LNCaP clone FGC (cell line): ENCODE results near the gene PDGFB.

Source experiments
- DNase-seq: peaks from one replicate; pipeline ENCODE4 v3.0.0-alpha.2; 2011; ENCODE audit warnings: low read depth
- H3K4me3 ChIP-seq: 2 replicates; pipeline ENCODE4 v1.5.1; 2011; ENCODE audit warnings: mild to moderate bottlenecking, low read depth, low read length, control low read depth
- TF ChIP-seq, protein P1 (sequence below): IDR thresholded peaks from 2 replicates; pipeline ENCODE4 v1.5.1; 2012; ENCODE audit warnings: mild to moderate bottlenecking; ENCODE audit not compliant: control insufficient read depth, insufficient read depth; ENCODE audit errors: extremely low read depth

PDGFB gene

DNA sequence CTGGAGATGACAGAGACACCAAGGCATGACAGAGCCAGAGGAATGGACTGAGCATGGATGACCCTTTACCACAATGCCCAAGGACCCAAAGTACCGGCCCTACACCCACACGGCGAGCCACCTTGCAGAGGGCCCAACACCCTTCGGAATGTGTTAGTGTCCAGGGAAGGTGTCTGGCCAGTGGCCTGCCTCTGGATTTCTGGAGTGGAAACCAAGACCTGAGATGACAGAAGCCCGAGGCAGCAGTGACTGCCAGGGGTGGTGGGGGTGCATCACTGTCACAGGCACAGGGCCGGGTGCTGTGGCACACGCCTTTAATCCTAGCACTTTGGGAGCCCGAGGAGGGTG lies 28.7 kb downstream of the PDGFB start:
- DNase-seq = no peak
- H3K4me3 ChIP-seq = no peak overlapping the region
- TF ChIP-seq, protein P1, sequence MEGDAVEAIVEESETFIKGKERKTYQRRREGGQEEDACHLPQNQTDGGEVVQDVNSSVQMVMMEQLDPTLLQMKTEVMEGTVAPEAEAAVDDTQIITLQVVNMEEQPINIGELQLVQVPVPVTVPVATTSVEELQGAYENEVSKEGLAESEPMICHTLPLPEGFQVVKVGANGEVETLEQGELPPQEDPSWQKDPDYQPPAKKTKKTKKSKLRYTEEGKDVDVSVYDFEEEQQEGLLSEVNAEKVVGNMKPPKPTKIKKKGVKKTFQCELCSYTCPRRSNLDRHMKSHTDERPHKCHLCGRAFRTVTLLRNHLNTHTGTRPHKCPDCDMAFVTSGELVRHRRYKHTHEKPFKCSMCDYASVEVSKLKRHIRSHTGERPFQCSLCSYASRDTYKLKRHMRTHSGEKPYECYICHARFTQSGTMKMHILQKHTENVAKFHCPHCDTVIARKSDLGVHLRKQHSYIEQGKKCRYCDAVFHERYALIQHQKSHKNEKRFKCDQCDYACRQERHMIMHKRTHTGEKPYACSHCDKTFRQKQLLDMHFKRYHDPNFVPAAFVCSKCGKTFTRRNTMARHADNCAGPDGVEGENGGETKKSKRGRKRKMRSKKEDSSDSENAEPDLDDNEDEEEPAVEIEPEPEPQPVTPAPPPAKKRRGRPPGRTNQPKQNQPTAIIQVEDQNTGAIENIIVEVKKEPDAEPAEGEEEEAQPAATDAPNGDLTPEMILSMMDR = no peak

DNA sequence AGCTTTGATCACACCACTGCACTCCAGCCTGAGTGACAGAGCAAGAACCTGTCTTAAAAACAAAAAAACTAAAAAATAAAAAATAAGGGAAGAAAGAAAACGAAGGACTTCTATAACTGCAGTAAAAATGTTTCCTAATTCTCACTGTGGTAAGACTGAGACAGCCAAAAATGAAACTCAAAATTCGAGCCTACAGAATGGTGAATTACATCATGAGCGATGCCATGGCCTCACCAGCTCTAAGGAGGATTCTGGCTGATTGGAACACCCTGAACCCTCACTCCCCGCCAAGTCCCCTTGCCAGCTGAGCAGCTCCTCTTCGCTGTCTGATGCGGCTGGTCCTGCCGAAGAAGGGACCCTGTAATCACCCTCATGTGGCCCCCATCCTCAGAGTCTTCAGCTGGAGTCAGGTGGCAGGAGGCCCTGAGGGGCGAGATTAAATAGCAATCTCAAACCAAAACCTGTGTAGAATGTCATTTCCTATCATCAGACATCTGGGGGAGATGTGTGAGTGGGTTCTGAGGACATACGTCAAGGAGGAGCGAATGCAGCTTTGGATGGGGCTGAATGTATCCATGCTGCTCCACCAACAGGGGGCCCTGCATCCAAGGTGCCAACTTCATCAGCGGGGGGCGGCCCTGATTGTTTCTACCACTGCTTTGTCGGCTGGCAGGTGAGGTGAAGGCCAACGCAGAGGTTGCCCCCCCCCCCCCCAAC lies 29.2 kb downstream of the PDGFB start:
- DNase-seq = no peak
- TF ChIP-seq, protein P1 = no peak
- no peak overlapping the region for H3K4me3 ChIP-seq

DNA sequence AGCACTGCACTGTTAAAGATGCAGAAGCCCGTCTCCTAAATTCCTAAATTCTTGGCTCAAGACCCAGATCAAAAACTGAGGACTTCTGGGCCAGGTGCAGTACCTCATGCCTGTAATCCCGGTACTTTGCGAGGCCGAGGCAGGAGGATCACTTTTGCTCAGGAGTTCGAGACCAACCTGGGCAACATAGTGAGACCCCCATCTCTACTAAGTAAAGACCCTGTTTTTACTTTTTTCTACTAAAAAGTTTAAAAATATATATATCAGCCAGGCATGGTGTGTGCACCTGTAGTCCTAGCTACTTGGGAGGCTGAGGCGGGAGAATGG lies 29.7 kb downstream of the PDGFB start:
- TF ChIP-seq, protein P1 = no peak
- no peak for DNase-seq
- H3K4me3 ChIP-seq = no peak overlapping the region

- H3K4me3 ChIP-seq = no peak overlapping the region
- DNase-seq = no peak
- TF ChIP-seq, protein P1 = no peak
Measured at GRCh38 chr22:39214383-39215069, 30.3 kb downstream of the PDGFB start.

DNA sequence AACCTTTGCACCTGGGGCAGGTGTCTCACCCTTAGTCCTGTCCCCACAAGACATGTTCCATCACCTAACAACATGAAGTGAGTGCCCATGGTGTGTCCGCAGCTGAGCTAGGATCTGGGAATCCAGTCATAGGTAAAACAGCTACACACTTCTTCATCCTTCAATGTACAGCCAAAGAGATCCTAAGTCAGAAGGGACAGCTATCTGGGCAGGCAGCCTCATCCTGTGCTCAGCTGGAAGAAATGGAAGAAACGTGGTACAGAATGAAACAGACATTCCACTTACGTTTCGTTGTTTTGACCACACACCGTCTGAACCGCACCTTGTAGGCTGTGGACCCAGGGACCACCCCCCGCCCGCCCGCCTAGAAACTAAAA lies 30.8 kb downstream of the PDGFB start:
- no peak for DNase-seq
- no peak overlapping the region for H3K4me3 ChIP-seq
- TF ChIP-seq, protein P1 = no peak

- TF ChIP-seq, protein P1 = no peak
- DNase-seq = no peak
- no peak overlapping the region for H3K4me3 ChIP-seq
Measured at GRCh38 chr22:39212721-39213376, 31.9 kb downstream of the PDGFB start.
